Ascending aorta (tissue), 2 donors: ENCODE measurements around the gene ADGRF3. TPM values are rescaled to one million over a fixed set of nuclear protein-coding genes. Genes with fewer than 3 reads are reported as not detected.
"Not testable (repeated sequence)": the region's sequence is repeated elsewhere in the genome, so short reads cannot be mapped to it uniquely, and the experiment has no call there.

ENCODE experiments used
- DNase-seq, 2 donors: peaks; one replicate each; pipeline ENCODE4 v3.0.0-alpha.2; 2019; ENCODE audit warnings: low spot score in 2 of 2
- H3K27ac ChIP-seq, 2 donors: fragments of 200-600 bp; sonication (generic); one replicate each; pipeline ENCODE4 v1.5.1; 2016 to 2017; ENCODE audit warnings: mild to moderate bottlenecking in 1 of 2
- H3K27me3 ChIP-seq: fragments of 200-600 bp; sonication (generic); one replicate; pipeline ENCODE4 v1.5.1; 2017
- H3K36me3 ChIP-seq, 2 donors: fragments of 200-600 bp; sonication (generic); one replicate each; pipeline ENCODE4 v1.5.1; 2016
- H3K4me1 ChIP-seq, 2 donors: fragments of 200-600 bp; sonication (generic); one replicate each; pipeline ENCODE4 v1.5.1; 2016 to 2017; ENCODE audit warnings: mild to moderate bottlenecking in 1 of 2
- H3K4me3 ChIP-seq, 2 donors: fragments of 200-600 bp; sonication (generic); one replicate each; pipeline ENCODE4 v1.5.1; 2016 to 2017; ENCODE audit warnings: mild to moderate bottlenecking in 1 of 2
- H3K9me3 ChIP-seq, 2 donors: fragments of 200-600 bp; sonication (generic); one replicate each; pipeline ENCODE4 v1.5.1; 2016
- CTCF ChIP-seq, 3 experiments: fragments of 200-600 bp in 2 of 3; fragments of 450-650 bp in 1 of 3; sonication (generic) in 2 of 3; IDR thresholded peaks; one replicate each; pipeline ENCODE4 v1.5.1; 2016 to 2019; ENCODE audit warnings: antibody characterized with exemption in 3 of 3, mild to moderate bottlenecking in 1 of 3, moderate library complexity in 1 of 3
- intact Hi-C: fragments of 100-400 bp; cut with DNase I; formaldehyde crosslinking; loops from one replicate; pipeline ENCODE4 v1.15.1; 2023
- total RNA-seq: library from RNA; depleted of rRNA; stranded (reverse); fragments of >200 nt; gene quantifications from one replicate; pipeline ENCODE4 v1.1.0, GENCODE V29; 2016

The ADGRF3 gene
- total RNA-seq, 1 donor from 2014 or later, result not detected

- no peaks in the 10 kb centered on the region for H3K4me1 ChIP-seq
- no peaks in the 10 kb centered on the region for H3K27me3 ChIP-seq
- H3K27ac ChIP-seq, result no peak overlapping the region
- DNase-seq, result peak; percentile 66 to 93
- TF ChIP-seq CTCF (IDR thresholded peaks at IDR 0.05), result peak; percentile 70 to 90 (median 84)
- no peak overlapping the region for H3K4me3 ChIP-seq
- no peaks in the 10 kb centered on the region for H3K36me3 ChIP-seq
- intact Hi-C loops, result loop anchor here (1.0 to 2.0 kb wide), 2 partner anchors 85 to 379 kb away; partner anchors contain the start of genes HADHA and HADHB
- H3K9me3 ChIP-seq, result no peaks in the 10 kb centered on the region
Measured at GRCh38 chr2:26330114-26330549, 16.5 kb downstream of the ADGRF3 start.

GRCh38 chr2:26329083-26329482 is 17.5 kb downstream of the ADGRF3 start:
- H3K4me1 ChIP-seq, DNase-seq, H3K27ac ChIP-seq, H3K4me3 ChIP-seq, H3K27me3 ChIP-seq, H3K36me3 ChIP-seq, H3K9me3 ChIP-seq: not testable (repeated sequence)
- intact Hi-C loops, result loop anchor here (5.0 kb wide), 1 partner anchor 142 kb away; no protein-coding TSS in a partner anchor

- no peak for DNase-seq
- H3K4me3 ChIP-seq, result no peak overlapping the region
- intact Hi-C loops, result loop anchor here (5.0 kb wide), 1 partner anchor 140 kb away; no protein-coding TSS in a partner anchor
- no peak overlapping the region for H3K27ac ChIP-seq
- no peak for TF ChIP-seq CTCF (IDR thresholded peaks at IDR 0.05)
- no peaks in the 10 kb centered on the region for H3K27me3 ChIP-seq
- no peaks in the 10 kb centered on the region for H3K9me3 ChIP-seq
- no peaks in the 10 kb centered on the region for H3K4me1 ChIP-seq
- no peaks in the 10 kb centered on the region for H3K36me3 ChIP-seq
Measured at GRCh38 chr2:26327291-26328272, 19.0 kb downstream of the ADGRF3 start.

- Histone ChIP-seq H3K4me1 (no peaks in the 10 kb centered on the region), H3K9me3 (no peaks in the 10 kb centered on the region), H3K36me3 (no peaks in the 10 kb centered on the region), H3K27me3 (no peaks in the 10 kb centered on the region), H3K4me3 (no peak overlapping the region), H3K27ac (no peak overlapping the region)
- no peak for TF ChIP-seq CTCF (IDR thresholded peaks at IDR 0.05)
- no peak for DNase-seq
- intact Hi-C loops, result loop anchor here (5.0 kb wide), 1 partner anchor 139 kb away; no protein-coding TSS in a partner anchor
Measured at GRCh38 chr2:26326514-26326913, 20.1 kb downstream of the ADGRF3 start.

- Histone ChIP-seq H3K27me3 (no peaks in the 10 kb centered on the region), H3K27ac (no peak overlapping the region), H3K9me3 (no peaks in the 10 kb centered on the region), H3K4me3 (no peak overlapping the region), H3K36me3 (no peaks in the 10 kb centered on the region), H3K4me1 (no peaks in the 10 kb centered on the region)
- no peak for DNase-seq
- intact Hi-C loops, result loop anchor here (5.0 kb wide), 1 partner anchor 139 kb away; no protein-coding TSS in a partner anchor
- TF ChIP-seq CTCF (IDR thresholded peaks at IDR 0.05), result no peak
Measured at GRCh38 chr2:26325851-26326250, 20.7 kb downstream of the ADGRF3 start.

- intact Hi-C loops, result loop anchor here (5.0 kb wide), 1 partner anchor 138 kb away; no protein-coding TSS in a partner anchor
- H3K4me1 ChIP-seq, result no peaks in the 10 kb centered on the region
- H3K4me3 ChIP-seq, result no peak overlapping the region
- DNase-seq, result no peak
- no peak overlapping the region for H3K27ac ChIP-seq
- no peak for TF ChIP-seq CTCF (IDR thresholded peaks at IDR 0.05)
- H3K9me3 ChIP-seq, result no peaks in the 10 kb centered on the region
- H3K27me3 ChIP-seq, result no peaks in the 10 kb centered on the region
- H3K36me3 ChIP-seq, result no peaks in the 10 kb centered on the region
Measured at GRCh38 chr2:26324903-26325302, 21.7 kb downstream of the ADGRF3 start.

- H3K36me3 ChIP-seq, H3K27me3 ChIP-seq, intact Hi-C loops, H3K27ac ChIP-seq, H3K4me3 ChIP-seq, H3K4me1 ChIP-seq, H3K9me3 ChIP-seq, DNase-seq: not testable (repeated sequence)
Measured at GRCh38 chr2:26324479-26324878, 22.1 kb downstream of the ADGRF3 start.
